HCT116 (cell line): ENCODE results near the gene PDE4B. TPM values are rescaled to one million over a fixed set of nuclear protein-coding genes. Genes with fewer than 3 reads are reported as not detected.

Experiments
- ATAC-seq: fragments of 200-7000 bp; cut with Tn5 transposase; 2 replicates; pipeline ENCODE4 v1.9.1; 2020; ENCODE audit warnings: mild to moderate bottlenecking, moderate library complexity
- BruUV-seq: library from RNA; stranded (reverse); fragments of 400-500 nt; replicated peaks from 2 replicates; lab custom pipeline; 2021; lab: Mats Ljungman, UMichigan
- CTCF ChIA-PET: fragments of 300-600 bp; sonication (Branson Sonifier 250); formaldehyde crosslinking; loops from one replicate; lab custom pipeline; 2021; ENCODE audit warnings: antibody characterized with exemption; lab: Charles Lee
- POLR2A ChIA-PET: fragments of 300-600, 350-600 bp; sonication (Branson Sonifier 250); formaldehyde crosslinking; loops from one replicate; lab custom pipeline; 2021; ENCODE audit warnings: antibody characterized with exemption; lab: Charles Lee
- RAD21 ChIA-PET, 2 experiments: fragments of 300-600 bp; sonication (Branson Sonifier 250); formaldehyde crosslinking; loops; one replicate each; lab custom pipeline; 2023; ENCODE audit warnings: low total read pairs in 2 of 2; ENCODE audit not compliant: uncharacterized antibody in 2 of 2, unreplicated experiment in 2 of 2, low non-redundant PET in 1 of 2; lab: Charles Lee
- DNase-seq: peaks from one replicate; pipeline ENCODE4 v3.0.0-alpha.2; 2010; ENCODE audit warnings: low read depth, low spot score
- H2AFZ ChIP-seq: fragments of 200-600 bp; shearing (Covaris generic), sonication (generic); 2 replicates; pipeline ENCODE4 v1.6.1; 2017; ENCODE audit warnings: low read depth, mixed run types, mixed read lengths, antibody characterized with exemption, low read length; ENCODE audit not compliant: poor library complexity, severe bottlenecking
- H3K27ac ChIP-seq: 2 replicates; pipeline ENCODE4 v1.5.1; 2012; ENCODE audit warnings: low read depth, low read length
- H3K27me3 ChIP-seq: fragments of 200-600 bp; sonication (generic); 2 replicates; pipeline ENCODE4 v1.6.1; 2016; ENCODE audit warnings: mixed run types, low read length, mixed read lengths; ENCODE audit not compliant: insufficient read depth
- H3K36me3 ChIP-seq, 2 experiments: fragments of 200-500 bp in 1 of 2; fragments of 200-600 bp in 1 of 2; sonication (Bioruptor generic) in 1 of 2; sonication (generic) in 1 of 2; 2 replicates each; pipeline versions ENCODE4 v1.5.1 to v1.6.1; 2014 to 2016; ENCODE audit warnings: low read length in 2 of 2, inconsistent platforms in 1 of 2, mixed read lengths in 1 of 2, mixed run types in 1 of 2; ENCODE audit not compliant: insufficient read depth in 2 of 2, control insufficient read depth in 1 of 2
- H3K4me1 ChIP-seq, 2 experiments: fragments of 200-600 bp in 1 of 2; sonication (generic) in 1 of 2; 2 replicates each; pipeline versions ENCODE4 v1.5.1 to v1.6.1; 2012 to 2017; ENCODE audit warnings: low read length in 2 of 2, inconsistent platforms in 1 of 2, mild to moderate bottlenecking in 1 of 2, mixed read lengths in 1 of 2, mixed run types in 1 of 2, moderate library complexity in 1 of 2; ENCODE audit not compliant: insufficient read depth in 2 of 2, control insufficient read depth in 1 of 2
- H3K4me2 ChIP-seq: fragments of 200-600 bp; sonication (generic); 2 replicates; pipeline ENCODE4 v1.6.1; 2017; ENCODE audit warnings: mixed run types, low read length, mixed read lengths
- H3K4me3 ChIP-seq, 2 experiments: fragments of 200-600 bp in 1 of 2; sonication (generic) in 1 of 2; replicated peaks in 1 of 2; 2 replicates each; pipeline ENCODE4 v1.5.1; 2011 to 2016; ENCODE audit warnings: low read length in 2 of 2, control low read depth in 1 of 2, low read depth in 1 of 2, mild to moderate bottlenecking in 1 of 2, mixed read lengths in 1 of 2, mixed run types in 1 of 2
- H3K79me2 ChIP-seq: fragments of 200-600 bp; sonication (generic); 2 replicates; pipeline ENCODE4 v1.6.1; 2017; ENCODE audit warnings: mild to moderate bottlenecking, mixed run types, low read length, moderate library complexity, mixed read lengths; ENCODE audit not compliant: insufficient read depth
- H3K9ac ChIP-seq: fragments of 200-600 bp; sonication (generic); 2 replicates; pipeline ENCODE4 v1.6.1; 2016; ENCODE audit warnings: low read length, mixed read lengths
- H3K9me2 ChIP-seq: fragments of 200-600 bp; sonication (generic), shearing (Covaris generic); 2 replicates; pipeline ENCODE4 v1.6.1; 2017; ENCODE audit warnings: mixed run types, mild to moderate bottlenecking, moderate library complexity; ENCODE audit not compliant: insufficient read depth
- H3K9me3 ChIP-seq, 2 experiments: fragments of 200-500 bp in 1 of 2; fragments of 200-600 bp in 1 of 2; sonication (Bioruptor generic) in 1 of 2; sonication (generic) in 1 of 2; 2 replicates each; pipeline ENCODE4 v1.6.1; 2014 to 2017; ENCODE audit warnings: low read length in 2 of 2, mixed read lengths in 2 of 2, inconsistent platforms in 1 of 2, low read depth in 1 of 2, mild to moderate bottlenecking in 1 of 2, mixed run types in 1 of 2, moderate library complexity in 1 of 2; ENCODE audit not compliant: control insufficient read depth in 1 of 2, insufficient read depth in 1 of 2
- H4K20me1 ChIP-seq: fragments of 200-600 bp; sonication (generic), shearing (Covaris generic); 2 replicates; pipeline ENCODE4 v1.6.1; 2017; ENCODE audit warnings: mixed run types, mild to moderate bottlenecking, moderate library complexity; ENCODE audit not compliant: insufficient read depth
- CBX3 ChIP-seq: IDR thresholded peaks from 2 replicates; pipeline ENCODE4 v1.6.1; 2012; ENCODE audit warnings: low read depth
- CEBPB ChIP-seq: IDR thresholded peaks from 2 replicates; pipeline ENCODE4 v1.6.1; 2012; ENCODE audit warnings: low read depth
- EGR1 ChIP-seq: IDR thresholded peaks from 2 replicates; pipeline ENCODE4 v1.6.1; 2012; ENCODE audit warnings: low read depth
- ELF1 ChIP-seq: IDR thresholded peaks from 2 replicates; pipeline ENCODE4 v1.6.1; 2012; ENCODE audit warnings: low read depth, borderline replicate concordance
- JUND ChIP-seq: IDR thresholded peaks from 2 replicates; pipeline ENCODE4 v1.6.1; 2012
- POLR2A ChIP-seq: IDR thresholded peaks from 2 replicates; pipeline ENCODE4 v1.7.0; 2011; ENCODE audit warnings: borderline replicate concordance; ENCODE audit not compliant: insufficient read depth, insufficient read length; ENCODE audit errors: extremely low read depth
- RAD21 ChIP-seq: IDR thresholded peaks from 2 replicates; pipeline ENCODE4 v1.6.1; 2012; ENCODE audit warnings: low read depth, mild to moderate bottlenecking
- SRF ChIP-seq: IDR thresholded peaks from 2 replicates; pipeline ENCODE4 v1.6.1; 2012; ENCODE audit warnings: low read depth
- ZFX ChIP-seq: fragments of 450-650 bp; IDR thresholded peaks from 2 replicates; pipeline ENCODE4 v1.6.1; 2017
- intact Hi-C: fragments of 100-400 bp; cut with micrococcal nuclease; formaldehyde crosslinking; loops from 2 replicates; pipeline ENCODE4 v1.10.0; 2022
- total RNA-seq: library from RNA; stranded (reverse); gene quantifications from one replicate; pipeline ENCODE4 v1.2.1, GENCODE V29; 2021; ENCODE audit not compliant: unreplicated experiment
- TF ChIP-seq, protein P1 (sequence below): IDR thresholded peaks from 2 replicates; pipeline ENCODE4 v1.6.1; 2012
- TF ChIP-seq, protein P2 (sequence below), 3 experiments: fragments of 200-600 bp in 1 of 3; sonication (generic) in 1 of 3; IDR thresholded peaks in 2 of 3; conservative IDR thresholded peaks in 1 of 3; 2 replicates each; pipeline ENCODE4 v1.5.1; 2012 to 2017; ENCODE audit warnings: low read depth in 2 of 3, low read length in 2 of 3, antibody characterized with exemption in 1 of 3, borderline replicate concordance in 1 of 3, control low read depth in 1 of 3, mild to moderate bottlenecking in 1 of 3, mixed read lengths in 1 of 3, mixed run types in 1 of 3, moderate library complexity in 1 of 3; ENCODE audit not compliant: insufficient read depth in 1 of 3
- TF ChIP-seq, protein P3 (sequence below): IDR thresholded peaks from 2 replicates; pipeline ENCODE4 v1.6.1; 2012
- TF ChIP-seq, protein P4 (sequence below): IDR thresholded peaks from 2 replicates; pipeline ENCODE4 v1.6.1; 2011; ENCODE audit warnings: mild to moderate bottlenecking, low read length, moderate library complexity; ENCODE audit not compliant: insufficient replicate concordance; ENCODE audit errors: extremely low read depth
- TF ChIP-seq, protein P5 (sequence below): IDR thresholded peaks from 2 replicates; pipeline ENCODE4 v1.6.1; 2012; ENCODE audit warnings: low read depth

PDE4B gene
- total RNA-seq, 1 experiment from 2014 or later = 76.9 TPM

DNA sequence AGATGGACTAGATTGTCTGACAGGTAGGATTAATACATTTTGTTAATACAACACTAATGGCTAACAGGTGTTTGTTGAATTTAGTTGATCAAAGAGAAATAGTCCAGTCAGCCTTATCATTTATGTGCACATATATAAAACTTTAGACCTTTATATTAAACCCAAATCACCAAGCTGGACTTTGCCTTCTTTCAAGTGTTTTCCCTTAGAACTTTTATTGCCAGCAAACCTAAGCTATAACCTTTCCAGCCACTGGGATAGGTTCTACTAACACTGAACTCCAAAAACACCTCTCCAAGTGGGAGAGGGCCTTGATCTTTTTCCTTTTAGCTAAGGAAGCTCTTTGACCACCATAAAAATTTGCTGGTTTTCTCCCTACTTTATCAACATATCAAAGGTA lies 345.9 kb downstream of the PDE4B start:
- intact Hi-C loops = no loop called here
- Histone ChIP-seq H3K79me2 (no peaks in the 10 kb centered on the region), H3K9me2 (no peaks in the 10 kb centered on the region), H3K27me3 (no peaks in the 10 kb centered on the region), H3K27ac (no peak overlapping the region), H3K36me3 (no peaks in the 10 kb centered on the region), H3K9ac (no peak overlapping the region), H2AFZ (no peak overlapping the region), H3K4me1 (no peaks in the 10 kb centered on the region), H3K9me3 (no peaks in the 10 kb centered on the region), H3K4me3 (no peak overlapping the region), H4K20me1 (no peaks in the 10 kb centered on the region), H3K4me2 (no peak overlapping the region)
- ChIA-PET POLR2A (no interaction called here), CTCF (no interaction called here), RAD21 (no interaction called here)
- BruUV-seq = no TSS peak
- ATAC-seq (no peak), DNase-seq (no peak)
- TF ChIP-seq EGR1 = no peak
- TF ChIP-seq, protein P1, sequence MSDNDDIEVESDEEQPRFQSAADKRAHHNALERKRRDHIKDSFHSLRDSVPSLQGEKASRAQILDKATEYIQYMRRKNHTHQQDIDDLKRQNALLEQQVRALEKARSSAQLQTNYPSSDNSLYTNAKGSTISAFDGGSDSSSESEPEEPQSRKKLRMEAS = no peak
- TF ChIP-seq ZFX = no peak
- TF ChIP-seq, protein P2, sequence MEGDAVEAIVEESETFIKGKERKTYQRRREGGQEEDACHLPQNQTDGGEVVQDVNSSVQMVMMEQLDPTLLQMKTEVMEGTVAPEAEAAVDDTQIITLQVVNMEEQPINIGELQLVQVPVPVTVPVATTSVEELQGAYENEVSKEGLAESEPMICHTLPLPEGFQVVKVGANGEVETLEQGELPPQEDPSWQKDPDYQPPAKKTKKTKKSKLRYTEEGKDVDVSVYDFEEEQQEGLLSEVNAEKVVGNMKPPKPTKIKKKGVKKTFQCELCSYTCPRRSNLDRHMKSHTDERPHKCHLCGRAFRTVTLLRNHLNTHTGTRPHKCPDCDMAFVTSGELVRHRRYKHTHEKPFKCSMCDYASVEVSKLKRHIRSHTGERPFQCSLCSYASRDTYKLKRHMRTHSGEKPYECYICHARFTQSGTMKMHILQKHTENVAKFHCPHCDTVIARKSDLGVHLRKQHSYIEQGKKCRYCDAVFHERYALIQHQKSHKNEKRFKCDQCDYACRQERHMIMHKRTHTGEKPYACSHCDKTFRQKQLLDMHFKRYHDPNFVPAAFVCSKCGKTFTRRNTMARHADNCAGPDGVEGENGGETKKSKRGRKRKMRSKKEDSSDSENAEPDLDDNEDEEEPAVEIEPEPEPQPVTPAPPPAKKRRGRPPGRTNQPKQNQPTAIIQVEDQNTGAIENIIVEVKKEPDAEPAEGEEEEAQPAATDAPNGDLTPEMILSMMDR (IDR thresholded peaks at IDR 0.05 in 2 of 3, conservative IDR thresholded peaks at IDR 0.05 in 1 of 3; ENCODE audit: borderline replicate concordance in 1 of 3, insufficient read depth in 1 of 3, low read depth in 2 of 3, low read length in 2 of 3) = no peak
- TF ChIP-seq, protein P3, sequence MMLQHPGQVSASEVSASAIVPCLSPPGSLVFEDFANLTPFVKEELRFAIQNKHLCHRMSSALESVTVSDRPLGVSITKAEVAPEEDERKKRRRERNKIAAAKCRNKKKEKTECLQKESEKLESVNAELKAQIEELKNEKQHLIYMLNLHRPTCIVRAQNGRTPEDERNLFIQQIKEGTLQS = no peak
- TF ChIP-seq JUND = no peak
- no peak for TF ChIP-seq ELF1
- no peak for TF ChIP-seq CEBPB
- TF ChIP-seq POLR2A = no peak

DNA sequence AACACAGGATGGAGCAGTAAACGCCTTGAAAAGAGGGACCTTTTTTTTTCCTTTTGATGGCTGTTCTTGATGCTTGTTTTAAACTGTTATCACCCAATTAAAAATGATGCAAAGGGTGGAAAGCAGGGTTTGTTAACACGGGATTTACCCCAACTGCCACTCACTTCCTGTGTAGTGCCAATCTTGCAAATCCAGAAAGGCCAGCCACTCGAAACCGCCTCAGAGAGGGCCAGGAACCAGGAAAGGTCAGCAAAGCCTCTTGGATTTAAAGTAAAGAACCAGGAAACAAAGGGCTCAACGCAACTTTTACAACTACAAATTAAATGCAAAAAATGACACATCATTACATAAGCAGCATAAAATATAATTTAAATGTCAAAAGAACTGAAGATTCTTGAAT lies 347.4 kb downstream of the PDE4B start:
- RAD21 ChIA-PET = no interaction called here
- no peak overlapping the region for H3K27ac ChIP-seq
- H3K4me2 ChIP-seq = no peak overlapping the region
- no peak for ATAC-seq
- H3K4me1 ChIP-seq = no peaks in the 10 kb centered on the region
- no peaks in the 10 kb centered on the region for H3K9me2 ChIP-seq
- H3K9me3 ChIP-seq = no peaks in the 10 kb centered on the region
- no peaks in the 10 kb centered on the region for H4K20me1 ChIP-seq
- H3K36me3 ChIP-seq = no peaks in the 10 kb centered on the region
- POLR2A ChIA-PET = no interaction called here
- CTCF ChIA-PET = no interaction called here
- H3K27me3 ChIP-seq = no peaks in the 10 kb centered on the region
- H3K79me2 ChIP-seq = no peaks in the 10 kb centered on the region
- no peak overlapping the region for H3K4me3 ChIP-seq
- DNase-seq = no peak
- BruUV-seq = no TSS peak
- no peak overlapping the region for H2AFZ ChIP-seq
- intact Hi-C loops = no loop called here
- H3K9ac ChIP-seq = no peak overlapping the region
- TF ChIP-seq CBX3 (no peak), POLR2A (no peak), ZFX (no peak), RAD21 (no peak), ELF1 (no peak), SRF (no peak)
- TF ChIP-seq, protein P4, sequence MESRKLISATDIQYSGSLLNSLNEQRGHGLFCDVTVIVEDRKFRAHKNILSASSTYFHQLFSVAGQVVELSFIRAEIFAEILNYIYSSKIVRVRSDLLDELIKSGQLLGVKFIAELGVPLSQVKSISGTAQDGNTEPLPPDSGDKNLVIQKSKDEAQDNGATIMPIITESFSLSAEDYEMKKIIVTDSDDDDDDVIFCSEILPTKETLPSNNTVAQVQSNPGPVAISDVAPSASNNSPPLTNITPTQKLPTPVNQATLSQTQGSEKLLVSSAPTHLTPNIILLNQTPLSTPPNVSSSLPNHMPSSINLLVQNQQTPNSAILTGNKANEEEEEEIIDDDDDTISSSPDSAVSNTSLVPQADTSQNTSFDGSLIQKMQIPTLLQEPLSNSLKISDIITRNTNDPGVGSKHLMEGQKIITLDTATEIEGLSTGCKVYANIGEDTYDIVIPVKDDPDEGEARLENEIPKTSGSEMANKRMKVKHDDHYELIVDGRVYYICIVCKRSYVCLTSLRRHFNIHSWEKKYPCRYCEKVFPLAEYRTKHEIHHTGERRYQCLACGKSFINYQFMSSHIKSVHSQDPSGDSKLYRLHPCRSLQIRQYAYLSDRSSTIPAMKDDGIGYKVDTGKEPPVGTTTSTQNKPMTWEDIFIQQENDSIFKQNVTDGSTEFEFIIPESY = no peak
- TF ChIP-seq, protein P5, sequence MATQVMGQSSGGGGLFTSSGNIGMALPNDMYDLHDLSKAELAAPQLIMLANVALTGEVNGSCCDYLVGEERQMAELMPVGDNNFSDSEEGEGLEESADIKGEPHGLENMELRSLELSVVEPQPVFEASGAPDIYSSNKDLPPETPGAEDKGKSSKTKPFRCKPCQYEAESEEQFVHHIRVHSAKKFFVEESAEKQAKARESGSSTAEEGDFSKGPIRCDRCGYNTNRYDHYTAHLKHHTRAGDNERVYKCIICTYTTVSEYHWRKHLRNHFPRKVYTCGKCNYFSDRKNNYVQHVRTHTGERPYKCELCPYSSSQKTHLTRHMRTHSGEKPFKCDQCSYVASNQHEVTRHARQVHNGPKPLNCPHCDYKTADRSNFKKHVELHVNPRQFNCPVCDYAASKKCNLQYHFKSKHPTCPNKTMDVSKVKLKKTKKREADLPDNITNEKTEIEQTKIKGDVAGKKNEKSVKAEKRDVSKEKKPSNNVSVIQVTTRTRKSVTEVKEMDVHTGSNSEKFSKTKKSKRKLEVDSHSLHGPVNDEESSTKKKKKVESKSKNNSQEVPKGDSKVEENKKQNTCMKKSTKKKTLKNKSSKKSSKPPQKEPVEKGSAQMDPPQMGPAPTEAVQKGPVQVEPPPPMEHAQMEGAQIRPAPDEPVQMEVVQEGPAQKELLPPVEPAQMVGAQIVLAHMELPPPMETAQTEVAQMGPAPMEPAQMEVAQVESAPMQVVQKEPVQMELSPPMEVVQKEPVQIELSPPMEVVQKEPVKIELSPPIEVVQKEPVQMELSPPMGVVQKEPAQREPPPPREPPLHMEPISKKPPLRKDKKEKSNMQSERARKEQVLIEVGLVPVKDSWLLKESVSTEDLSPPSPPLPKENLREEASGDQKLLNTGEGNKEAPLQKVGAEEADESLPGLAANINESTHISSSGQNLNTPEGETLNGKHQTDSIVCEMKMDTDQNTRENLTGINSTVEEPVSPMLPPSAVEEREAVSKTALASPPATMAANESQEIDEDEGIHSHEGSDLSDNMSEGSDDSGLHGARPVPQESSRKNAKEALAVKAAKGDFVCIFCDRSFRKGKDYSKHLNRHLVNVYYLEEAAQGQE = no peak
